OCI-M2 (cell line): ENCODE results near the gene LIN7C.

Experiments used
- DNase-seq: peaks from one replicate; lab custom pipeline; 2025; ENCODE audit not compliant: unreplicated experiment; lab: John Stamatoyannopoulos, UW

Gene LIN7C

DNA sequence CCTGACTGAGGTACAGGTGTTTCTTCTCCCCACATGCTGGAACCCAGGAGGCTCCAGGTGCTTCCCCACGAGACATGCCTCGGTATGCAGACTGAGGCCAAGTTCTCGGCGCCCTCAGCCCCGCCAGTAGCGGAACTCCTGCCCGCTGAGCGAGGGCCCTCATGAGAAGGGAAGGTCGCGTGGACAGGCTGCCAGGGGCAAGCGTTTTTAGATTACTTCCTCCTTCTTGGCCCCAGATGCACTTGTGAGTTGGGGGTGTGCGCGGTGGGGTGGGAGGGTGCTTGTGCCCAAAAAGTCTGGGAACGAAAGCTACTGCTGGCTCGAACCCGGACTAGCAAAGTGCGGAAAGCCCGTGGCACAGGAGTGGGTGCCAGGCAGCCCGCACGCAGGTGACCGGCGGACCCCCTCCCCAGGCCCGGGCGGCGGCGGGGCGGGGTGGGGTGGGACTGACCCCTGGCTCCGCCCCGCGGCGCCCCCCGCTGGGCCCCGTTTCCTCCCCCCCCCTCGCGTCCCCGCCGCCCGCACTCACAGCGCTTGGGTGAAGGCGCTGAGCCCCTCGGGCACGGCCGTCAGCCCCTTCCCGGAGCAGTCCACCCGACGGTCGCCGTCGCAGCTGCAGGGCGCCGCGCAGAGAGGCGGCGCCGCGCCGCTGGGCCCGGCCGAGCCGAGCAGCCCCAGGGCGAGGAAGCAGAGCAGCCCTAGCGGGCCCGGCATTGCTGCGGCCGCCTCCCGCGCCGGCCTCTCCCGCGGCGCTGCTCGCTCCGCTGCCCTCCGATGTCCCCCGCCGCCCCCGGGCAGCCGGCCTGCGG is 34.8 kb downstream of the LIN7C start:
- DNase-seq: no peak

DNA sequence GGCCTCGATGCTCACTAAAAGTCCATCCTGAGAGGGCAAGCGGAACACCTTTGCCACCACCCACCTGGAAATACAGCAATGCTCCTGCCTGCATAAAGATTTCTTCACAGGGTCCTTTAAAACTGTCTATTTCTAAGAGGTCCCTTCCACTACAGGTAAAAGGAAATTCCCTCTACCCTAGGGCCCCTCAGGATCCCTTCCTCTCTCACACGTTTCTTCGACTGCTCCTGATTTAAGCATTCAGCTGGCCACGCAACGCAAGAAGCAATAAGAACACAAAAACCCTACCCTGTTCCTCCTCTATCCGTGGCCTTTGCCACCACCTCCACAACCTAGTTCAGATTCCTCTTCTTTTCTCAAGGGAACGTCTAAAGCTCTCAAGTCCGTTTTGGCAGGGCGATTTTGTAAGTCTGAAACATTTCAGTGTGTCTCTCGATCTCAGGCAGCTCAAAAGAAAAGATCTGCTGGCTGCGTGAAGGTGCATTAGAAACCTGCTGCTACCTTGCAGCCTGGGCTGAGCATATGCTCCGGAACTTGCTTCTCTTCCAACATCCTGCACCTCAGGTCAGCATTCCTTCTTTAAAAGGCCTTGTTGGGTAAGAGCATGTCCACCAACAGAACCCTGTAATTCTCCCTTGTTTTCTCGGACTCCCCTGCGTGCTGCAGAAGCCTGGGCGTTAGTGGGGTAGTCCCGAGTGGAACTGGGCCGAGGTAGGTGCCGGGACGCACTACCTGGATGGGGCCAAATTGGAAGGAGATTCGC is 35.6 kb downstream of the LIN7C start:
- no peak for DNase-seq

DNA sequence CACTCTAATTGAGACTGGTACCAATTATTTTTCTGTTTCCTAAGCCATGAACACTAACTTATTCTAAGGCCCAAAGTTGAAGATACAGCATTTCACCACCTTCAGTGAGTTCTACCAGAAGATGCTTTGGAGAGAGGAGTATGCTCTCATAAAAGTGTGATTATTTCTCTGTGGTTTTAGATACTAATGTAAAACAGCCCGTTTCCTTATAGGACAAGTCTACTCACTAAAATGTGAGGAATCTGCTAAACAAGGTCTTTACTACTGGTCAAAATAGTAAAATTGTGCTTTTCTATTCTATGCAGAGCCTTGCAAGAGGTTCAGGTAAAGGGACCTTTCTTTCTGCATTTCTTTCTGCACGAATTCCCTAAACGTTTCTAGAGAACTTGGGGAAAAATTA is 36.4 kb downstream of the LIN7C start:
- DNase-seq: no peak

DNA sequence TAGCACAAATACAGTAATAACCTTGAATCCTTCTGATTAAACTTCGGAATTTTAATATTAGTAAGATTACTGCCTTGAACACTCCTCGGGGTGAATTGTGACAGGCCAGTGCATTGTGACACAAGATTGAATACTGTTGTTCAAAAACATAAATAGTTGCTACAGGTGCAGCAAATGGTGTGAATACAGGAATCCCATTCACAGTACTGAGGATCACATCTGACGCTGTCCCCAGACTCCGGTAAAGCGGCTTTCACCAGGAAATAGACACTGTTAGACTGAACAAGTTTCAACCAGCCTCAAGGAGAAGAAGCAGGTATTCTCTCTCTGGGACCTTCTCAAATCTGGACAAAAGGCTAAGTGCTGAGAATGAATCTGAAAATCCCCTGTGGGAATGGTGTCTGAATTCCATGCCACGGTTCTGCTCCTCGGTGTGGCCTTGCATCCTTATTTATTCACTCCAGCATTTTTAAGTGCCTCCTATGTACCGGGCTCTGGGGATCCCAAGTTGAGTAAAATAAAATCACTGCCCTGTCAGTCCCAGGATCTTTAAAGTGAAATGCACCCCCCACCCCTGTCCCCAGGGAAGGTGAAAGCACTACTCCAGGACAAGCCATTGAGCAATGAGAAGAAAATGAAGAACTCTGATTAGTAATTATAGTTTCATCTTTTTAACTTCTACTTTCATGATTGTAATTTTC is 37.4 kb downstream of the LIN7C start:
- no peak for DNase-seq

DNA sequence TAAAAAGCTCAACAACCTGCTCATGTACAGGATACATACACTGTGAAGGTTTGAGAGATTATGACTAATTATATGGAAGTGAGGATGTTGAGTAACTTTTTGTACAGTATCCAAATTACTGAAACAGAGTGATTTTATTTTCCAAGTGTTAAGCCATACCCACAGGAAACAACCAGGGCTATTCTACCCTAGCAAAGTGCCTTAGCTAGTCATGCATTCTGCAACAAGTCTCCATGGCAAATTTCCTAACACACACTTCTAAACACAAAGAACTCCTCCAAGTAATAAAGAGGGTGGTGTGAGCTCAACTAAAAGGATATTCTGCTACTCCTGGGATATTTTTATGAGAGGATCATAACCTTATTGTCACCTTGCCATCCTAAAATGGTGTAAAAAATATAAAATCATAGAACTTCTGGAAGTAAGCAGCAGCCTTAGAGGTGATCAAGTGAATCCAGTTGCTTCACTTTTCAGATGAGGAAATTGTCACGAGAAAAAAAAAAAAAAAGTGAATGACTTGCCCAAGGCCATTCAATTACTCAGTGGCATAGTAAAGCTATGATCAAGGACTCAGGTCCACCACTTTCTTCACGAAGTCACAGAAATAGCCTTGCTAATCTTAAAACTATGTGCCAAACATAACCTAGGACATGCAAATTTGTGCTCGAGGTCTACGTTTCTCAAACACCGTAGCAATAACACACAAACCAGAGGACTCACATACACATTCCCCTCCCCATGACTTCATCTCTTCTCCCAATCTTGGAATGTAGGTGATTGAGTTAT is 38.2 kb downstream of the LIN7C start:
- no peak for DNase-seq

DNA sequence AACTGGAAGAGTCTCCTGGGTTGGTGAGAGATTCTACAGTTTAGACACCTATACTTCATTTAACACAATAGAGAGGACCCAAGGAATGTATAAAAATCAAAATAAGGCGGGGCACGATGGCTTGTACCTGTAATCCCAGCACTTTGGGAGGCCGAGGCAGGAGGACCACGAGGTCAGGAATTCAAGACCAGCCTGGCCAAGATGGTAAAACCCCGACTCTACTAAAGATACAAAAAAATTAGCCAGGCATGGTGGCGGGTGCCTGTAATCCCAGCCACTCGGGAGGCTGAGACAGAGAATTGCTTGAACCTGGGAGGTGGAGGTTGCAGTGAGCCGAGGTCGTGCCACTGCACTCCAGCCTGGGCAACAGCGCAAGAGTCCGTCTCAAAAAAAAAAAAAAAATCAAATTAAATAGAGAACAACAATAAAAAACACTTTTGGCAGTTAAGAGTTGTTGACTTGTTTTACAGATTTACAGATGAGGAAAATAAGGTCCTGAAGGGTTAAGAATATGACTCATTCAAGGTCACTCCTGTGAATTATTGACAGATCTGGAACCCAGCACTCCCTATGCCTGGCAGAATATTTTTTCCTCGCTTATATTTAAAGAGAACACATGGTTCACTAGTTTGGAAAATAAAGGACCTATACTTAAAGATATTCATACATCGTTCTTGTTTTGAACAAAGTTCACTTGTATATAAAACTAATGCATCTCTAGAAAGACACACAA is 39.2 kb downstream of the LIN7C start:
- DNase-seq: no peak

DNA sequence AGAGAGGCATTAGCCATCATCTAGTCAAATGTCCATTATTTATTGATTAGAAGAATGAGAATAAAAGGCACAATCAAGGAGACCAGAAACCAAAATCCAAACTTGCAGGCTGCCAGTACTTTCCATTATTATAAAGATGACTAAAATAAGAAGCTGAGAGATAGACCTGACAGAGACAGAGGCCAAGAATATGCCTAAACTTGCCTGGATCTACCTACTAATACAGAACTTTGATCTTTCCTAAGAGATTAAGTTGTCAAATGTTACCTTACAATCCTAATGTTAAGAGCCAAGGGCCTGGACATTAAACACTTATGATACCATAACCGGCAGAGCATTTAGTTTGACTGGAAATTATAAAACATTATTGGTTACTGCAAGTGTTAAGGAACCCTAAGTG is 40.2 kb downstream of the LIN7C start:
- no peak for DNase-seq

DNA sequence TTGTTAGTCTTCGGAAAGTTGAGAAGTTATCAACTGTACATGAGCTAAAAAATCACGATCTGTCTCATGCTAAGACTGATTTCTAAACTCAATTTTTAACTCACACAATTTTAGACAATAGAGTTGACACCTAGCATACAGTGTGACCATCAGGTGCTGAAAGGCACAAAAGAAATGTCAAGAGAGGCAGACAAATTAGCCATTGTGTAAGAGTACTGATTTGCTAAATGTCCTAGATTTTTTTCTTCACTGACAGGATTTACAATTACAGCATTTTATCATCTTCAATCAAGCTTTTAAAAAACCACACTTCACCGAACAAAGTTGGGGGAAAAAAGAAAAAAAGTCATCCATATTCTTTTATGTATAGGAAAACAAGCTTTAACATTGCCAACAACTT is 40.9 kb downstream of the LIN7C start:
- no peak for DNase-seq

DNA sequence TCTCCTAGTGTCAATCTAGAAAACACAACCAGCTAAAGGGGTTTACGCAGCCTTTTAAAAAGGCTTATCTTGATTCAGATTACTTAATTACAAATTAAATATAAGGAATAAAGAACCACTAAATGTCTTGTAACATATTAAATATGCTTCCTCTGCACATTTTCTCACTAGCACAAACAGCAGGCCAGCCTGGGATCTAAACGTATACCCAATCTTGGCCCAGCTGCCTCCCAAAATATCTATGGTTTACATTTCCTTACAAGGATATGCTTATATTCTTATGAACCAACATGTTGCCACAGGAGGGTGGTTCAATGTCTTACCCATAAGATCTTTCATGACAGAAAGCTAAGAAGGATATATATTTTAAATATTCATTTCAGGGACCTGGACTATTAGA is 41.7 kb downstream of the LIN7C start:
- DNase-seq: no peak

DNA sequence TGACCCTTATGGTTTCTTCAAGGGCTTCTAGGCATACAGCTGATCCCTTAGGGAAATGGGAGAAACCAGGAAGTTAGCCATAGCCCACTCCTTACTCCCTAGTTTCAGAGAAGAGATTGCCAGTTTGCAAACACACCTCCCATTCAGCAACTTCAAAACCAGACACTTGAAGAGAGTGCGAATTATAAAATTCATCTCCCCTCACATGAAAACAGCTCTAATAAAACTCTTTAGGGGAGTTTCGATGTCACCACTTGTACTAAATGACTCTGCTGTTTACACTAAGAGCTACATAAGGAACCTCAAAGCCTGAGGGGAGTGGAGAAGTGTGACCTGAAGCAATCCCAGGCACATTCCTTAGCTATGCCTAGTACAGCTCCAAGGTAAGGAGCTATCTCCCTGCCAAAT is 42.3 kb downstream of the LIN7C start:
- no peak for DNase-seq

DNA sequence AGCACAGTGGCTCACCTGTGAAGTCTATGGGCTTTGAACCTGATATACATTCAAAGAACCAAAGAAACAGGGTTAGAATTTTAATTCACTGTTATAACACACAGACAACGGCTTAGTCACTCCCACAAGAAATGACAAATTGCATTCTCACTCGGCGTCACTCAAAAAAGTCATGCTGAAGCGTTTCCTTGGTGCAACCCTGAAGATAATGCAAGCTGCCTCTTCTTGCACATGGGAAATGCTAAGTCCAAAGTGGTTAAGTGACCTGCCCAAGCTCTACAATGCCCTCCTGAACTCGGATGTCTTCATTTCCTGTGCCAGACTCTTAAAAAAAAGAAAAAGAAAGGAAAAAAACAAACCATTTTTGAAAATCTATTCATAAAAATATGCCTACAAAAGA is 44.0 kb downstream of the LIN7C start:
- no peak for DNase-seq

DNA sequence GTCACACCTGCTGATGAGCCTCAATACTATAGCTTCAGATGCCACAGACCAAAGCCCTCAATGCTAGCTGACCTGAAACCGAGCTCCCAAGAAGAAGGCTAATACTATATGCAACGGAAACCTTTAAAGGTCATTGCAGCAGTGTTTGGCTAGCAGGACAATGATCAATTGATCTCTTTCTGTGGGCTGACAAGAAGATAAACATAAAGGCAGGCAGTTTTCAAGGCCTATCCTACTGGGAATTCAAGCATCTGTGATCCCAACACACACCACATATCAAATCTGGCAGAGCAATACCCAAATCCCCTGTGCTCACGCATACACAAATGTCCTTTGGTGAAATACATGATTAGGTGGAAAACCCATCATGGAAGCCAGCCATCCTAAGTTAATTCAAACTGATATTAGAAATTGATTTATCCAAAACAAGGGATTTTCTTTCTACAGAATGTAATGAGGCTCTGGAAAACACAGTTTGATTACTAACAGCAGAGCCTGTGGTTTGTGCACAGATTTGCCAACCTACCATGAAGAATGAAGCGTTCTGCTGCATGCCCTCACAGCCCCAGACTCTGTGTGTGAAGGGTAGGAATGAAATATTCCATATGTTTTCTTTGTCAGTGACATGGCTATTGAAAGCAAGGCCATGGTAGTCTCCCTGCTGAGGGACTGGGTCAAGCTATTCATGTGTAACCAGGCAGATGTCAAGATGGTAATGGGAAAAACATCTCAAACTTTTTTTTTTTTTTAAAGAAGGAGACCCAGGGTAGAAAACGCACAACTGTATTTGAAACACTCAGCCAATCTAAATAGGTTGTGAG is 46.2 kb downstream of the LIN7C start:
- DNase-seq: no peak

DNA sequence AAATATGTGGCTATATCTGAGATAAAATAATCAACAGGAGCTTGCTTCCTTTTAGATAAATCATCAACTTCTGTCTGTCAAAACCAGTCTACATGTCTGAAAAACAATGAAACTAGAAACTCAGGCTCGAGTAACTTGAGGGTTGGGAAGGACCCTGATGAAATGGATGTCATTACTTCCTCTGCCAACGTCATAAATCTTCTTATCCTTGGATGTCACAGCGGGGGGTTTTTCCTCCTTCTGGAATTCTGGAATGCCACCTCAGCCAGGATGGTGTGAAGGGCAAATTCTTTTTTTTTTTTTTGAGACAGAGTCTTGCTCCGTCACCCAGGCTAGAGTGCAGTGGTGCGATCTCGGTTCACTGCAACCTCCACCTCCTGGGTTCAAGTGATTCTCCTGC is 47.4 kb downstream of the LIN7C start:
- DNase-seq: no peak

DNA sequence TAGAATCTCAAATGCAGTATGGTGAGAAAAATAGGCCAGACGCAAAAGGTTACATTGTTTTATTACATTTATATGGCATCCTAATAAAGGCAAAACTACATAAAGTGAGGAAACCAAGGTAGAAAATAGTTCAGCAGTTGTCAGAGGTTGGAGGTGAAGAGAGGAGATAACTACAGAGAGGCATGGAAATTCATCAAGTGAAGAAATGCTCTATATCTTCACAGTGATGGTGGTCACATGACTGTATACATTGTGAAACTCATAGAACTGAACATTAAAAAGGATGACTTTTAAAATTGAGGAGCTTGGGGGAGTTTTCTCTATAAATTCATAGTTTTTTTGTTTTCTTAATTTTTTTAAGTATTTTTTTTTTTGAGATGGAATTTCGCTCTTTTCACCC is 48.4 kb downstream of the LIN7C start:
- no peak for DNase-seq

DNA sequence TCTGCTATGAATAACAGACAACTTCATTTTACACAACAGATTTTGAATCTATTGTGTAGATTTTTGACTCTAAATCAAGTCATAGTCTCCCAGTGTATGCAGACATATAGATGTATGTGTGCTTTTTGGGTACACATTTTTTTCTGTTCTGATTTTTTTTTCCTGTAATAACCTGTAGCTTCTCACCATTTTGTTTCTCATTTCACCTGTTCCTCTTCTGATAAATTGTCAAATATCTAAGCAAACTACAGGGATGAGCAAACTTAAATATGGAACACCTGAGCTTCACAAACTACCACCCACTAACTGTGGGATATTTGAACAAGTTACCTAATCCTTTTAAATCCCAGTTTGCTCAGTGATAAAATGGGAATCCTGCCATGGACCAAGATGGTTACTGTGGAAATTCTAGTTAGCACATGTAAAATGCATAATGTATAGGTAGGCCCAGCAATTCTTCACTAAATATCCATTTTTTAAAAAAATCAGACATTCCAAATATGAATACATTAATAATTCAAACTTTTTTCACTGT is 49.7 kb downstream of the LIN7C start:
- no peak for DNase-seq

DNA sequence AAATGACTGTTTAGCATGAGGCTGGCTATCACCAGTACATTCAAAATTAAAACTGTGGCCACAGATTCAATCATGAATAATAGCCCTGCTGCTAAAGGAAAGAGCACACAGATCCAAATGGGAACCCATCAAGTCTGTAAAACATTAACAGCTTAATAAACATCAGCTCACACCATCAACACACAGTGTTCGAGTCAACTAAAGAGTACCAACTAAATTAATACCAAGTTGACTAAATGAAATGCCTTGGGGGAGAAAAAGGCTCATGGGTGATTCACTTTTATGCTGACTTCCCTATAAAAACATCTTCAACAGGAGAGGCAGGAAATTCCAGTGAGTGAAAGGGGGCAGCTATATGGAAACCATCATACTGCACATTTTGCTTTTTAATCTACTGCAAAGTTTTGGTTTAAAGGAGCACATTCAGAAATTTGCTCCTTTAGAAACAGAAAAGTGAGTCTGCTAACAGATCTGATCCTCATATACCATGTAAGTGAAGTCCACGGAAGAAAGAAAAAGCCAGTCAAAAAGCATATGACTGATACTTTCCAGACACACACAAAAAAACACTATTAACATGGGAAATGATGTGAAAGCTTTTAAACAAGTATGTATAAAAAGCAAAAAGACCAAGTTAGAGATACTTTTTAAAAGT is 50.3 kb downstream of the LIN7C start:
- no peak for DNase-seq

DNA sequence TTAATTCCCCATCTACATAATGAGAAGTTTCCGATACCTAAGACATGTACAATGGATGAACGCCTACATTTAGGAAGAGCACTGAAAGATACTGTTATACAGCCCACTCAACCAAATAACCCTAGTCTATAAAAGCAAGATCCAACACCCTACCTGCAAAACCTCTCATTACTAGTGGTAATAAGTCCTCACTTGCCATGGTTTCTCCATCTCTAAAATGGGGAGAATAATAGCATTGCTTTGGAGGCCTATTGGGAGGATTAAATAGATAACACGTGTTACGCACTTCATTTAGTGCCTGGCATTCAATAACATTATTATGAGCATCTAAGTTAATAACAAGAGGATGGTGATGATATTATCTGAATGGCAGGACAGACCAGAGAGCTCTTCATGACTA is 50.9 kb downstream of the LIN7C start:
- DNase-seq: no peak

DNA sequence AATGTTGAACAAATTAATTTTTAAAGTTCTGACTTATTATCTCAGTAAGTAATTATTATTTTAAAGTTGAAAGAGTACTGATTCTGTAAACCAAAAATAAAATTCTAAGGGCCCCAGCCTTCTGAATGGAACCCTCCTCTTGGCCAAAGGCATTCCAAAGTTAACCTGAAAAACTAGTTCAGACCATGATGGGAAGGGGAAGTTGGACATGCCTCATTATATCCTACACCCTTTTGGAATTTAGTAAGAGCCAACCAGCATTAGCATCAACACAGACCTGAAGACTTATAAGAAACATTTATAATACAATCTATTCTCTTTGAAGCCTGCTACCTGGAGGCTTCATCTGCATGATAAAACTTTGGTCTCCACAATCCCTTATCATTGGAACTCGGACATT is 52.9 kb downstream of the LIN7C start:
- DNase-seq: no peak

DNA sequence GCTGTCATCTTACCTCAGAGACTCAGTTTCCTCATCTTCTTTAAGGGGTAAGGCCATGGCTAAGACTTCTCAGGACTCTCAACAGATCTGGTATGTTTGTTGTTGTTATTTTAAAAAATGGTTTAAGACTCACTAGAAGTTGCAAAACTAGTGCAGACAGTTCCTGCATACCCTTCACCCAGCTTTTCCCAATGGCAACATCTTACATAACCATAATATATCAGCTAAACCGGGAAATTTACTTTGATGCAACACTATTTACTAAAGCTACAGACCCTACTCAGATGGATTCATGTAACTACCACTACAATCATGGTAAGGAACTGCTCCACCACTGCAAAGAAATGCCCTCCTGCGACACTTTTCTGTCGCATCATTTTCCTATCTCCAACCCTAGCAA is 54.4 kb downstream of the LIN7C start:
- no peak for DNase-seq
